Lung (tissue), 12 donors: ENCODE results near the gene TXNDC5. TPM values are rescaled to one million over a fixed set of nuclear protein-coding genes. Genes with fewer than 3 reads are reported as not detected.

ENCODE experiments used
- ATAC-seq: fragments of 200-7000 bp; cut with Tn5 transposase; one replicate; pipeline ENCODE4 v1.9.1; 2020; ENCODE audit warnings: moderate number of reproducible peaks; ENCODE audit not compliant: insufficient read depth, low FRiP score
- DNase-seq, 3 donors: peaks; one replicate each; pipeline ENCODE4 v3.0.0-alpha.2; 2013 to 2017
- H3K27ac ChIP-seq, 2 donors: one replicate each; pipeline ENCODE4 v1.5.1; 2013; ENCODE audit warnings: mild to moderate bottlenecking in 2 of 2, moderate library complexity in 2 of 2, control low read depth in 1 of 2, inconsistent platforms in 1 of 2, low read depth in 1 of 2, low read length in 1 of 2
- H3K27me3 ChIP-seq, 3 donors: one replicate each; pipeline ENCODE4 v1.5.1; 2013; ENCODE audit warnings: low read length in 2 of 3; ENCODE audit not compliant: control insufficient read depth in 3 of 3, insufficient read depth in 3 of 3
- H3K36me3 ChIP-seq, 4 donors: one replicate each; pipeline ENCODE4 v1.5.1; 2013; ENCODE audit warnings: low read length in 4 of 4, mild to moderate bottlenecking in 1 of 4, moderate library complexity in 1 of 4; ENCODE audit not compliant: control insufficient read depth in 4 of 4, insufficient read depth in 4 of 4
- H3K4me1 ChIP-seq, 5 donors: one replicate each; pipeline ENCODE4 v1.5.1; 2013; ENCODE audit warnings: low read length in 5 of 5, mild to moderate bottlenecking in 2 of 5, moderate library complexity in 1 of 5; ENCODE audit not compliant: control insufficient read depth in 5 of 5, insufficient read depth in 5 of 5
- H3K4me3 ChIP-seq: one replicate; pipeline ENCODE4 v1.5.1; 2013; ENCODE audit warnings: mild to moderate bottlenecking, control low read depth, moderate library complexity
- H3K9ac ChIP-seq, 2 donors: one replicate each; pipeline ENCODE4 v1.5.1; 2013; ENCODE audit warnings: low read length in 2 of 2, control low read depth in 1 of 2; ENCODE audit not compliant: insufficient read depth in 1 of 2
- H3K9me3 ChIP-seq, 4 donors: one replicate each; pipeline ENCODE4 v1.5.1; 2013; ENCODE audit warnings: low read length in 3 of 4, mild to moderate bottlenecking in 1 of 4, moderate library complexity in 1 of 4; ENCODE audit not compliant: control insufficient read depth in 4 of 4, insufficient read depth in 3 of 4
- WGBS, 2 donors: extraction: QIAGEN DNeasy Blood & Tissue Kit; methylation state at CpG; one replicate each; pipeline ENCODE4 v1.1.7; 2013; 5-methylcytosine and 5-hydroxymethylcytosine counted together
- polyA plus RNA-seq, 2 donors: library from polyadenylated mRNA; stranded (reverse); fragments of 200-250 nt; gene quantifications; one replicate each; pipeline ENCODE4 v1.2.1, GENCODE V29; 2013
- total RNA-seq, 2 donors: library from RNA; depleted of rRNA in 1 of 2; stranded (reverse); fragments of >200 nt in 1 of 2; gene quantifications; one replicate each; pipeline ENCODE4 v1.2.1, GENCODE V29; 2014 to 2021
- TF ChIP-seq, protein P1 (sequence below): IDR thresholded peaks from 2 replicates; pipeline ENCODE4 v1.5.1; 2012; ENCODE audit warnings: mild to moderate bottlenecking; ENCODE audit errors: control extremely low read depth, extremely low read depth
- donor health status: control.
- donor health status: control.
- donor health status: Bipolar disorder and iron deficiency.
- donor health status: healthy.
- donor health status: DM: yes; HTN: yes; CAD: no.

TXNDC5 gene
- total and polyA plus RNA-seq, 4 donors, result 79.2 to 177 (median 123) TPM

- DNase-seq (no peak), ATAC-seq (no peak)
- no peaks in the 10 kb centered on the region for H3K4me1 ChIP-seq
- H3K36me3 ChIP-seq, result peaks cover 23 to 27% (median 24%) of the 10 kb centered on the region in 4 donors
- TF ChIP-seq, protein P1, sequence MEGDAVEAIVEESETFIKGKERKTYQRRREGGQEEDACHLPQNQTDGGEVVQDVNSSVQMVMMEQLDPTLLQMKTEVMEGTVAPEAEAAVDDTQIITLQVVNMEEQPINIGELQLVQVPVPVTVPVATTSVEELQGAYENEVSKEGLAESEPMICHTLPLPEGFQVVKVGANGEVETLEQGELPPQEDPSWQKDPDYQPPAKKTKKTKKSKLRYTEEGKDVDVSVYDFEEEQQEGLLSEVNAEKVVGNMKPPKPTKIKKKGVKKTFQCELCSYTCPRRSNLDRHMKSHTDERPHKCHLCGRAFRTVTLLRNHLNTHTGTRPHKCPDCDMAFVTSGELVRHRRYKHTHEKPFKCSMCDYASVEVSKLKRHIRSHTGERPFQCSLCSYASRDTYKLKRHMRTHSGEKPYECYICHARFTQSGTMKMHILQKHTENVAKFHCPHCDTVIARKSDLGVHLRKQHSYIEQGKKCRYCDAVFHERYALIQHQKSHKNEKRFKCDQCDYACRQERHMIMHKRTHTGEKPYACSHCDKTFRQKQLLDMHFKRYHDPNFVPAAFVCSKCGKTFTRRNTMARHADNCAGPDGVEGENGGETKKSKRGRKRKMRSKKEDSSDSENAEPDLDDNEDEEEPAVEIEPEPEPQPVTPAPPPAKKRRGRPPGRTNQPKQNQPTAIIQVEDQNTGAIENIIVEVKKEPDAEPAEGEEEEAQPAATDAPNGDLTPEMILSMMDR, result no peak
- H3K27me3 ChIP-seq, result no peaks in the 10 kb centered on the region
- H3K4me3 ChIP-seq, result no peak overlapping the region
- H3K27ac ChIP-seq, result no peak overlapping the region
- H3K9me3 ChIP-seq, result peaks cover 0 to 2% (median 0%) of the 10 kb centered on the region in 4 donors
- 93 to 97% methylated on average over 2 of the region's 2 CpGs for WGBS, 2 donors
- H3K9ac ChIP-seq, result no peak overlapping the region
These were observed 31.5 kb downstream of the TXNDC5 start for GRCh38 chr6:7879043-7879442.

DNA sequence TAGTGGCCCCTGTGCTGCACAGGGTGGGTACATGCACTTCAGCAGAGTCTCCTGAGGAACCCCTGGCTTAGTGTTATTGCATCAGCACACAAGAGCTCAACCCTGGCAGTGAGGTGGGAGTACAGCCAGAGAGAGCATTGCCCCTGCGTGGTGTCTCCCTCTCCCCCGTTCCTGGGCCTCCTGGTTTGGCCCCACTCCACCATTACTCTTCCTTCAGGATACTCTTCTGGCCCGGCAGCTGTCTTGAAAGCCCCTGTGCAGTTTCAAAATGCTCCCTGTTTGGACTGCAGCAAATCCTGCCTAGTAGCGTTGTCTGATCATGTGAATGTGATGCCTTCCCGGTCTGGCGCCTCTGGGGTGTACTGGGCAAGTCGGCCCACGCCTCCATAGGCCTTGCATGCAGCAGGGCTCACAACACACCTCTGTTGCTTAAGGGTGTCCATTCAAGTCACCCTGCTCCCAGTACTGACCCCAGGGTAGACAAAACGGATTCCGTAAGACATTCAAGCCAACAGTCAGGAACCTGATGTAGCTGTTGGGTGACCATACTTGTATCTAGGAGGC is 32.1 kb downstream of the TXNDC5 start:
- Histone ChIP-seq H3K27ac (no peak overlapping the region), H3K4me1 (no peaks in the 10 kb centered on the region), H3K36me3 (peaks cover 18 to 22% (median 20%) of the 10 kb centered on the region in 4 donors), H3K27me3 (no peaks in the 10 kb centered on the region), H3K9ac (no peak overlapping the region), H3K4me3 (no peak overlapping the region), H3K9me3 (peaks cover 0 to 4% (median under 1%) of the 10 kb centered on the region in 4 donors)
- TF ChIP-seq, protein P1, result no peak
- WGBS, 2 donors, result 90 to 93% methylated on average over 10 of the region's 10 CpGs
- ATAC-seq (no peak), DNase-seq (no peak)

DNA sequence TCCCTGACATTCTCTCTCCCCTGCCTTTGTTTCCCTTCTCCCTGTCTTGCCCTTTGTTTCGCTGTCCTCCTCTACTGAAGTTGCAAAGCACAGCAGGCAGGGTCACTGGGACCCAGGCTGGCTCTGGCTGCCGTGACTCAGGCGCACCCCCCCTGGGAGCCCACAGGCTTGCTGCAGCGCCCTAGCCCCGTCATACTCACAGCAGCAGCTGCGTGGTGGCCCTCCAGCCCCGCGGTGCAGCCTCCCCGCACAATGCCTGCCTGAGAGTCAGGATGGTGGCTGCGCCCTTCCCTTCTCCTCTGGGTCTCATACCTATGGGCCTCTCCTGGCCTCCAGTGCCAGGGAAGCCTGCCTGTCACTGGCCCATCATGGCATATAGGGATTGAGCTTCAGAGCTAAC is 41.7 kb downstream of the TXNDC5 start:
- DNase-seq (no peak), ATAC-seq (no peak)
- 92 to 94% methylated on average over 10 of the region's 10 CpGs for WGBS, 2 donors
- Histone ChIP-seq H3K4me3 (no peak overlapping the region), H3K9me3 (peaks cover 0 to 10% (median 2%) of the 10 kb centered on the region in 4 donors), H3K36me3 (no peaks in the 10 kb centered on the region), H3K27me3 (no peaks in the 10 kb centered on the region), H3K27ac (no peak overlapping the region), H3K4me1 (peaks cover 0 to 5% (median 0%) of the 10 kb centered on the region in 5 donors), H3K9ac (no peak overlapping the region)
- TF ChIP-seq, protein P1, result no peak

DNA sequence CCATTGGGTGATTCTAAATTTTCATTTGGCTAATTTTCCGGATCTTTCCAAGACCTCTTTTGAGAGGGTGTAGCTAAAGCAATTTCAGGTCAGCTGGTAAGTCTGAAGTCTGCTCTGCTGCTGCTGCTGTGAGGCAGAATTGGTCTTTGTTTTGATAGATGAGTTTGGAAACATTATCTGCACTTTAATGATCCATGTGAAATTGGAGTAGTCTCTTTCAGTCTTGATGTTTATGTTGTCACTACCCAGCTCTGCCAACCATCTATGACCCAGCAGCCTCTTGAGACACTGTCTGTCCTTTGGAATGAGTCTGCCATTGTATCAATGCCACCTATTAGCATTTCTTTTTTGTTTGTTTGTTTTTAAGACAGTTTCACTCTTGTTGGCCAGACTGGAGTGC is 44.1 kb downstream of the TXNDC5 start:
- no peak overlapping the region for H3K27ac ChIP-seq
- H3K9me3 ChIP-seq, result peaks cover 0 to 3% (median 0%) of the 10 kb centered on the region in 4 donors
- H3K36me3 ChIP-seq, result no peaks in the 10 kb centered on the region
- no peak for ATAC-seq
- H3K9ac ChIP-seq, result no peak overlapping the region
- H3K4me3 ChIP-seq, result no peak overlapping the region
- H3K4me1 ChIP-seq, result peaks cover 0 to 5% (median 0%) of the 10 kb centered on the region in 5 donors
- TF ChIP-seq, protein P1, result no peak
- DNase-seq, result no peak
- 97 to 100% methylated on average over 1 of the region's 1 CpG for WGBS, 2 donors
- no peaks in the 10 kb centered on the region for H3K27me3 ChIP-seq
